Retinal pigment epithelial cell (primary cell): ENCODE measurements around the gene FMNL2.

ENCODE experiments used
- DNase-seq: peaks from one replicate; pipeline ENCODE4 v3.0.0-alpha.2; 2010; ENCODE audit warnings: low read depth
- H3K4me3 ChIP-seq: 2 replicates; pipeline ENCODE4 v1.5.1; 2011; ENCODE audit warnings: mild to moderate bottlenecking, low read length, control low read depth, moderate library complexity
- TF ChIP-seq, protein P1 (sequence below): conservative IDR thresholded peaks from 2 replicates; pipeline ENCODE4 v1.5.1; 2011; ENCODE audit warnings: low read depth, low read length, control low read depth, inconsistent platforms

The FMNL2 gene

DNA sequence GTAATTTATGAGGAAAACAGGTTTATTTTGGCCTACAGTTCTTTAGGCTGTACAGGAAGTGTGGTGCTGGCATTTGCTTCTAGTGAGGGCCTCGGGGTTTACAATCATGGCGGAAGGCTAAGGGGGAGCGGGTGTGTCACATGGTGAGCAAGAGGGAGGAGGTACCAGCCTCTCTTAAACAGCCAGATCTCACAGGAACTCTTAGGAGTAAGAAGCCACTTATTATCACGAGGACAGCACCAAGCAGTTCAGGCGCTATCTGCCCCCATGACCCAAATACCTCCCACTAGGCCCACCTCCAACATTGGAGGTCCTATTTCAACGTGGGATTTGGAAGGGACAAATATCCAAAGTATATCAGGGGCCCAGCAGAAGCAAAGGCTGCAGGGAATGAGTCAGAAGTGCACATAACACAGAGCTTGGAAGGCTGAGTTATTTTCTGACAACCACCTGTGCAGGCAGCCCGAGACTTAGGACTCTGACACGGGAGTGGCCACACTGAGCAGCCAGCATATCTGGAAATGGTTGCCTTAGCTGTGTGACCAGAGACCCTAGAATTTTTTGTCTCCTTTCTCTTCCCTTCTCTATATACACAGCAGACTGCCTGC lies 211.4 kb downstream of the FMNL2 start:
- DNase-seq = no peak

DNA sequence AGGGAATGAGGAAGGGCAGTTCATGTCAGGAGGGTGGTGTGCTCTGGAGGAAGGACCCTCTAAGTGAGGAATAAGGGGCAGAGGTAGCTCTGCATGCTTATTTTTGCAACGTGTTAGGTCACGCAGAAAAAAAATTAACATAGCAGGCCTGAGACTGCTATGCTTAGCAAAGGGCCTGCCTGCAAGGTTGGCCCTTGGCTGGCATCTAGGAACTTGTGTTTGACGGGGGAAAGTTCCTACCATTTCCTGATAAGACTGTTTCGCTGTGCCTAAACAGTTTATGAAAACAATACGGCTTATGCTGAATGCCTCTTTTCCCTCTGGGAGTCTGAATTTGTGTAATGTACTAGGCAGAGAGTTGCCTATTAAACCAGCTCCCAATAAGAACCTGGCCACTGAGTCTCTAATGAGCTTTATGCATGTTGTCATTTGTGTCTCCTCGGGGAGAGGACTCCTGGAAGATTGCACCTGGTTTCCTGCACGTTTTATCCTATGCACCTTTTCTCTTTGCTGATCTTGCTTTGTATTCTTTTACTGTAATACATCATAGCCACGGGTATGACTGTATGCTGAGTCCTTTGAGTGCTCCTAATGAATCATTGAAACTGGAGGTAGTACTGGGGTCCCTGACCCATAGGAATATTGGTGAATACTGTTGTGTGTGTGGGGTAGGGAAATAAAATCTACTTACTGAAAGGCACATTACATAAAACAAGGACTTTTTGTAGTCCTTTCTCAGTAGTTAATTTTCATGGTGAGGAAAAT lies 213.3 kb downstream of the FMNL2 start:
- no peak overlapping the region for H3K4me3 ChIP-seq
- TF ChIP-seq, protein P1, sequence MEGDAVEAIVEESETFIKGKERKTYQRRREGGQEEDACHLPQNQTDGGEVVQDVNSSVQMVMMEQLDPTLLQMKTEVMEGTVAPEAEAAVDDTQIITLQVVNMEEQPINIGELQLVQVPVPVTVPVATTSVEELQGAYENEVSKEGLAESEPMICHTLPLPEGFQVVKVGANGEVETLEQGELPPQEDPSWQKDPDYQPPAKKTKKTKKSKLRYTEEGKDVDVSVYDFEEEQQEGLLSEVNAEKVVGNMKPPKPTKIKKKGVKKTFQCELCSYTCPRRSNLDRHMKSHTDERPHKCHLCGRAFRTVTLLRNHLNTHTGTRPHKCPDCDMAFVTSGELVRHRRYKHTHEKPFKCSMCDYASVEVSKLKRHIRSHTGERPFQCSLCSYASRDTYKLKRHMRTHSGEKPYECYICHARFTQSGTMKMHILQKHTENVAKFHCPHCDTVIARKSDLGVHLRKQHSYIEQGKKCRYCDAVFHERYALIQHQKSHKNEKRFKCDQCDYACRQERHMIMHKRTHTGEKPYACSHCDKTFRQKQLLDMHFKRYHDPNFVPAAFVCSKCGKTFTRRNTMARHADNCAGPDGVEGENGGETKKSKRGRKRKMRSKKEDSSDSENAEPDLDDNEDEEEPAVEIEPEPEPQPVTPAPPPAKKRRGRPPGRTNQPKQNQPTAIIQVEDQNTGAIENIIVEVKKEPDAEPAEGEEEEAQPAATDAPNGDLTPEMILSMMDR = no peak
- DNase-seq = no peak

More for the DNA sequence above, 211.4 kb downstream of the FMNL2 start:
- TF ChIP-seq, protein P1 = no peak
- H3K4me3 ChIP-seq = no peak overlapping the region

DNA sequence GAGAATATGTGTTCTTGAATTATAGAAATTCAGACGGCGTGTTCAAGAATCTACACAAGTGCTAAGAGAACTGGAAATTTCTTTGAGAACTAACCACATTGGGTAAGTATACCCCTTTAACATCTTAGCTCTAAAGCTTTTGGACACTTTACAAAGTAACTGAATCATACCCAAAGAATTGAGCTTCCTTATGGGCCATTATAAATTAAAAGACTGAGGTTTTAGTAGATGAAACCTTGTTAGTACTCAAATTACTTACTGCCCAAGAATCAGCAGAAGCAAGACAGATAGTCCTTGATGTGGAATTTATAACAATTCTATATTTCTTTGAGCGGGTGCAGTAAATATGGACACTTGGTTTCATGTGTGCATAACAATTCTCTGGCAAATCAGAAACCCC lies 214.0 kb downstream of the FMNL2 start:
- TF ChIP-seq, protein P1 = no peak
- DNase-seq = no peak
- H3K4me3 ChIP-seq = no peak overlapping the region

DNA sequence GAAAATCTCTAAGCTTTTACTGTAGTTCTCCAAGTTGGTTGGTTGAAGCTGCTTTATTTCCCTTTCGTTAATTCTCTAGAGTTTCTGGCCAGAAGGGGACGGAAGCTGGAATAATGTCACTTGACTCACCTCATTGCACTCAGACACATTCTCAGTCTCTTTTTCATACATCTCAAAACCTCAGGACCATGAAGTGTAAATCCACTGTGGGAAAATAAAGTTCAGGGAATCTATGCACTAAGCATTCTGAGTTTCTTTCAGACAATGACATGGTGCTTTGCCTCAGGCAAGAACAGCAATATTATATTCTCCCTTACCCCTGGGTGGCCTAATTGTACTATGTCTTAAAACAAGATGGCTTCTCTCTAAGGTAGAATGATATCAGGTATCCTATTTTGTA lies 214.4 kb downstream of the FMNL2 start:
- TF ChIP-seq, protein P1 = no peak
- peak; percentile 73 for DNase-seq
- H3K4me3 ChIP-seq = no peak overlapping the region

DNA sequence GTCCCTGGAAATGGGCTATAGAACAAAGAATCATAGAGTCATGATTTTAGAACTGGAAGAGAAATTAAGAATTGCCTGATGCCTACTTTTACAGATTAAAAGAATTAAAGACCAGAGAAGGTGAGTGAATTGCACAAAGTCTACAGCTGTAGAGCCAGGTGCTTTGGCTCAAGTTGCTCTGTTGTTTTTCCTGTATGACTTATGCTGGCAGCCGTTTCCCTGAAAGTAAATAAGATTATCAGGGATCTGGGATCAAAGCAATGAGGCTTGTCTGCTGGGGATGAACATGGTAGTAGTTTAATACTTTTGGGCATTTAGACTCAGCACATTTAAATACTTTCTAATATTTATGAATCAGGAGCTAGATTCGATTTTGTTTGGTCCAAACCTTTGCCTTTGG lies 215.4 kb downstream of the FMNL2 start:
- no peak overlapping the region for H3K4me3 ChIP-seq
- TF ChIP-seq, protein P1 = no peak
- no peak for DNase-seq

DNA sequence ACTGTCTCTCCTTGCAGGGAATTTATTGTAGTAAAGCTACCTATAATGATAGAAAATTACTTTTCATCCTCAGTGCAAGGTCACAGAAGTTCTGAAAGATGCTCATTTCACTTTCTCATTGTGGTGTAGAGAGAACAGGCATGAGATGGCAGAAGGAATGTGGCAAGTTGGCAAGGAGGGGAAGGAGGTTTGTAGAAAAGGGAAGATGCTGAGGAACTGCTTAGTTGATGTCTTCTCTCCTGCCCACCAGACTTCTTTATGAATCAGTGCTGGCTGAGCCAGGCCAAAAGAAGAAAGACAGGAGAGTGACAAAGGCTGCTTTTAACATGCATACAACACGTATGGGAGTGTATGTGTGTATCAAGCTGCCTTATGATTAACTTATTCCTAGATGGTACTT lies 217.9 kb downstream of the FMNL2 start:
- DNase-seq = no peak
- TF ChIP-seq, protein P1 = no peak
- no peak overlapping the region for H3K4me3 ChIP-seq

DNA sequence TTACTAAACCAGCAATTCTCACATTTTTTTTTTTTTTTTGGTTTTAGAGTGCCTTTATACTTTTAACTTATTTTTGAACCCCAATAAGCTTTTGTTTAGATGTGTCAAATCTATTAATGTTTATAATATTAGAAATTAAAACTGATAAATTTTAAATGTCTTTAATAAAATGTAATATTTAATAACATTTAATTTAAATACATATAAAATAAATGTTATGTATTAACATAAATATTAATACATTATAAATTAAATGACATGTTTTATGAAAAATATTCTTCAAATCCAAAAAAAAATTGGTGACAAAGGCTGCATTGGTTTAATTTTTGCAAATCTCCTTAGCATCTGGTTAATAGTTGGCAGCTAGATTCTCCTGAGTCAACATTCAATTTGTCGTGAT lies 218.5 kb downstream of the FMNL2 start:
- DNase-seq = no peak
- H3K4me3 ChIP-seq = no peak overlapping the region
- TF ChIP-seq, protein P1 = no peak
